Hepatocyte (in vitro differentiated cells): Measurements from ENCODE around the gene ARHGAP18.

Source experiments
- EZH2 ChIP-seq: fragments of 200-600 bp; sonication (generic); IDR thresholded peaks from 2 replicates; pipeline ENCODE4 v1.6.1; 2016; ENCODE audit warnings: antibody characterized with exemption, mild to moderate bottlenecking, borderline replicate concordance
- TF ChIP-seq, protein P1 (sequence below): fragments of 200-600 bp; sonication (generic); IDR thresholded peaks from 2 replicates; pipeline ENCODE4 v1.5.1; 2016; ENCODE audit warnings: antibody characterized with exemption, mild to moderate bottlenecking; ENCODE audit not compliant: poor library complexity

DNA sequence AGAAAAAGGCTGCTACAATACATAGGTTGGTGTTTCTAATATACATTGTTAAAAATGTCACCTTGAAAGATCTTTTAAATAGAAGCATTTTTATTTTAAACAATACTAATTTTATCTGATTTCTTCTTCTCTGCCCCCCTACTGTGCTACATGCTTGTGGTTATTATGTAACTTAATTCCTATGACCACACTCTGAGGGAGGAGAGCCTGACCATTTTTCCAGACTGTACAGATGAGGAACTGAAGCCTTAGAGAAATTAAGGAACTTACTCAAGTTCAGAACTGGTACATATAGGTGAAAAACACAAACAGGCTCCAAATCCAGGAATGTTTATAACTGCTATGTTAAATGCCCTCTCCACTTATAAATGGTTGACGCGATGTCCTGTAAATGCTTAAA lies 43.4 kb upstream of the ARHGAP18 start:
- TF ChIP-seq, protein P1, sequence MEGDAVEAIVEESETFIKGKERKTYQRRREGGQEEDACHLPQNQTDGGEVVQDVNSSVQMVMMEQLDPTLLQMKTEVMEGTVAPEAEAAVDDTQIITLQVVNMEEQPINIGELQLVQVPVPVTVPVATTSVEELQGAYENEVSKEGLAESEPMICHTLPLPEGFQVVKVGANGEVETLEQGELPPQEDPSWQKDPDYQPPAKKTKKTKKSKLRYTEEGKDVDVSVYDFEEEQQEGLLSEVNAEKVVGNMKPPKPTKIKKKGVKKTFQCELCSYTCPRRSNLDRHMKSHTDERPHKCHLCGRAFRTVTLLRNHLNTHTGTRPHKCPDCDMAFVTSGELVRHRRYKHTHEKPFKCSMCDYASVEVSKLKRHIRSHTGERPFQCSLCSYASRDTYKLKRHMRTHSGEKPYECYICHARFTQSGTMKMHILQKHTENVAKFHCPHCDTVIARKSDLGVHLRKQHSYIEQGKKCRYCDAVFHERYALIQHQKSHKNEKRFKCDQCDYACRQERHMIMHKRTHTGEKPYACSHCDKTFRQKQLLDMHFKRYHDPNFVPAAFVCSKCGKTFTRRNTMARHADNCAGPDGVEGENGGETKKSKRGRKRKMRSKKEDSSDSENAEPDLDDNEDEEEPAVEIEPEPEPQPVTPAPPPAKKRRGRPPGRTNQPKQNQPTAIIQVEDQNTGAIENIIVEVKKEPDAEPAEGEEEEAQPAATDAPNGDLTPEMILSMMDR: no peak
- TF ChIP-seq EZH2: no peak
